NCI-H1417 (cell line): ENCODE data around the gene CWC27.

Experiments used
- DNase-seq, 3 experiments: peaks; one replicate each; lab custom pipeline; 2025; lab: John Stamatoyannopoulos, UW

CWC27 gene

DNA sequence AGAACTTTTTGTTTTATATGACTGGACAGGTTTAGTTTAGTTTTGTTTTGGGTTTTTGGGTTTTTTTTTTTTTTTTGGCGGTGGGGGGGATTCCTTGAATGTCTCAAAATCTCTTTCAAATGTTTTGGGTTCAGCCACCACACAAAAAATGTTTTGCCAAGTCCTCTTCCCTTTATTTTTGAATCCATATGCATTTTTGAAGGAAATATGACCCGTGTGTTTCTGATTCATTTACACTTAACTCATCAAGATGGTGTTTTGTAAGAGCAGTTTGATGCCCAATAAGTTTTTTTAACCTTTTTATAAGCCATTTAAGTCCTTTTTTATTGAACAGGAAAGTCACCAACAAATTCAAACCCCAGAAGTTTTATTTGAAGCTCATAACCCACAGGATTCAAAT, 209.8 kb downstream of the CWC27 start:
- no peak for DNase-seq

GRCh38 chr5:64979531-64979930, 210.8 kb downstream of the CWC27 start:
- peak in 1 of 3 experiments; percentile 55 for DNase-seq

DNA sequence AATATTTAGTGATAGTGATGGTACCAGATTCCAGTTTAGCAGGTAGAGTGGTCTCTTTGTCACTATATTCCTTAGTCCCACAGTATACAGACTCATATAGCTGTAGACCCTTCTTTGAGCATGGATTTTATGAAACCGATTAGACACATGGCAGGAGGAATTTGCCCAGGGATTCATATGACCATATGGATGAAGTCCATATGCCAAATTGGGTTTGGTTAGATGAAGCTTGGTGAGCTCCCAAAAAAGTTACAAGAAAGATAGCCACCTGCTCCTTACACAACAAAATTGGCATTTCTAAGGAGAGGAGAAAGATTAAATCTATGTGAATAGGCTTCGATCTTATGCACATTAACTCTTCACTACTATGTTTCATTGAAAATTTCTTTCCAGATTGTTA, 211.4 kb downstream of the CWC27 start:
- DNase-seq, result no peak

- DNase-seq, result no peak
Observed at GRCh38 chr5:64987768-64988167, 219.0 kb downstream of the CWC27 start.

DNA sequence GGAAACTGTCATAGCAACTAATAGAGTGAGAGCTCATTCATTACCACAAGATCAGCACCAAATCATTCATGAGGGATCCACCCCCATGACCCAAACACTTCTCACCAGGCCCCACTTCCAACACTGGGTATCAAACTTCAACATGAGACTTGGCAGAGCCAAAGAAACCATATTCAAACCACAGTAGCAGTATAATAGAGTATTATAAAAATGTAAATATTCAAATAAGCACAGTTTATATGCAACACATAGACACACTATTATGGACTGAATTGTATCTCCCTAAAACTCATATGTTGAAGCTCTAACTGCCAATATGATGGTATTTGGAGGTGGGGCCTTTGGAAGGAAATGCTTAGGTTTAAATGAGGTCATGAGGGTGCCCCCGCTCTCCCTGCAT, 240.5 kb downstream of the CWC27 start:
- DNase-seq, result no peak

- DNase-seq, result no peak
Observed at GRCh38 chr5:65010841-65011240, 242.1 kb downstream of the CWC27 start.

GRCh38 chr5:65012301-65012892, 243.7 kb downstream of the CWC27 start:
- peak in 1 of 3 experiments; percentile 73 for DNase-seq

- peak in 1 of 3 experiments; percentile 22 for DNase-seq
Observed at GRCh38 chr5:65013166-65013565, 244.4 kb downstream of the CWC27 start.

GRCh38 chr5:65014769-65015168, 246.0 kb downstream of the CWC27 start:
- DNase-seq, result peak in 1 of 3 experiments; percentile 17

DNA sequence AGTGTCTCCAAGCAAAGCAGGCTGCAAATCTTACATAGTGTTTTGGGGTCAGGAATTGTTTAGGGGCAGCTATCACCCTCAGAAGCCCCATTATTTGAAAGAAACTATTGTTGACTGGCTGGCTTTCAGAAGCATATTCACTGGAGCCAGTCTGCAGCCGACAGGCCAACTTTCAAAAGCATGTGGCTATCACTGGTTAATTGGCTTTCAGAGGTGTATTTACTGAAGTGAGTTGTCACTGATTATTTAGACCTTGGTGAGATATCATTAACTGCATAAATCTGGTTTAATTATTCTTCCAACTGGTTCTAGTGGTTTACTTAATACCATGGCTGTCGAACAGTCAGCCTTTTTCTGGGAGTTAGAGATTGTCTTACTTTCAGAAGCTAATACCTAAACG, 247.0 kb downstream of the CWC27 start:
- DNase-seq, result peak in 1 of 3 experiments; percentile 34

DNA sequence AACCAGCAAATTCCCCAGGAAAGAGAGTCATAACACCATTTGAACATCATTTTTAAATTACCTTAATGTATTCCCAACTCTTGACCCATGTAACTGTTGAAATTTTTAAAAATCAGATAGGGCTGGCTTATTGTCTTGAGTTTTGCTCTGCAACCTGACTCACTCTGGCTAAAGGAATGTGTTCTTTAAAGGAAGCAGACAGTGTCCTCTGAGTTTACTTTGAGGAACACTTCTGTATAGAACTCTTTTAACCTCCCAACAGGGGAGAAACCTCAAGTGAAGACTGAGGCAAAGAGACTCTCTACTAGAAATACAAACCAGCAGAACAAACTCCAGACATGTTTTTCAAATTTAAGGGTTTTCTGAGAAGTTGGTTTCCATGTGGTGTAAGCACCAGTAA, 248.9 kb downstream of the CWC27 start:
- no peak for DNase-seq

DNA sequence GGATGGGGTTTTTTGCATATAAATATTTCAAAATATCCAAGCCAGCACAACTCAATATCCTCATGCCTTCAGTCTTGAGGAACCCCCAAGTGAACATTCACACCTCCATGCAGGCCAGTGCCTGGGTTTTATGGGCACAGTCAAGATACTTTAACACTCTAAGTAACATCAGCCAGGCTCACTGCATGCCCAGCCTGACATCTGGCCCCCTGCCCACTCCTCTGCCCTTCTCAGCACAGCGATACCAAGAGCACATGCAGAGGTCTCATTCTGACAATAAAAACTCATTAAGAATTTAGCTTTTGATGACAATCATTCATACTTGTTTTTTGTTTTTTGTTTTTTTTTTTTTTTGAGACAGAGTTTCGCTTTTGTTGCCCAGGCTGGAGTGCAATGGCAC, 250.0 kb downstream of the CWC27 start:
- DNase-seq, result no peak

- DNase-seq, result no peak
Observed at GRCh38 chr5:65020492-65020891, 251.8 kb downstream of the CWC27 start.

- no peak for DNase-seq
Observed at GRCh38 chr5:65021527-65022226, 252.9 kb downstream of the CWC27 start.

GRCh38 chr5:65022932-65023331, 254.2 kb downstream of the CWC27 start:
- DNase-seq, result no peak

- no peak for DNase-seq
Observed at GRCh38 chr5:65024681-65025080, 256.0 kb downstream of the CWC27 start.

DNA sequence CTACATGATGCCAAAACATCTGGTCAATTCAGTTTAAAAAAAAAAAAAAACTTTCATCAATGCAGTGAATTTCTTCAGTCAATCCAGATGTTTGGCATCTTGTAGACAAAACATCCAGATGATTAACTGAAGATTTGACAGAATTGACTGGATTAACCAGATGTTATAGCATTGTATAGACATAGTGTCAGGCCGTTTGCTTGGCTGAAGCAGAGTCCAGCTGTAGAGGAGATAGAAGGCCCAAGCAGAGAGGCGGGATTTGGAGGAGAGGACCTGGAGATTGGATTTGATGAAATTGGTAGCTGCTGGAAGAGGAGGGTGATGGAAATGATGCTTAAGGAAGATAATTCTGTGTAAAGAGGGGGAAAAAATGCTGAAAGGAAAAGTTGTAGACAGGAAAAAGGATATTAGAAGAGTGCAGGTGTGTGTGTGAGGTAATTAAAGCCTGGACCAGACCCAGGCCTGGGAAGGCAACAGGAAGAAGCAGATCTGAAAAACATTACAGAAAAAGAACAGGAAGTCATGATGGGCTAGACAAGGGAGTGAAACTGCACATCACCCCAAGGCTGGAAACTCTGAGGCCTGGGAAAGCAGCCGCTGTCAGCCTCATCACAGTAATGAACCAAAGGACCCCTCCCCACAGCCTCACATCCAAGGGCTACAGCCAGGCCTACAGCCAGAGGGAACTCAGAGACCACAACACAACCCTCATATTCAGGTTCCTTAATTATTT, 258.3 kb downstream of the CWC27 start:
- no peak for DNase-seq

DNA sequence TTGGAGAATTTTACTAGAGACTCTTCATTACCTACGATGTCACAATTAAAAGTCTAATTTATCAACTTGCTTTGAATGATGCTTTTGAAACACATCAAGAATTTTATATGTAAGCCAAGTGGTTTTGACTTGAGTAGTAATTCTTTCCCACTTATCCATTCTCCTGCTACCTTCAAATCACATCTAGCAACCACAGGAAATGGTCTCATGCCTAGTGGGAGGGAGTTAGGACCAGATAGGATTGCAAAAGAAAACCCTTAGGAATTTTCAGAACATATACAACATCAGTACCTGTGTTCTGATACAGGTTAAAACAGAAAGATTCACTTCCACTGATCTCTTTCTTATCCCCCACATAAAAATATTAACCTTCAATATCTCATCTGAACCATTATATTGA, 260.4 kb downstream of the CWC27 start:
- no peak for DNase-seq

DNA sequence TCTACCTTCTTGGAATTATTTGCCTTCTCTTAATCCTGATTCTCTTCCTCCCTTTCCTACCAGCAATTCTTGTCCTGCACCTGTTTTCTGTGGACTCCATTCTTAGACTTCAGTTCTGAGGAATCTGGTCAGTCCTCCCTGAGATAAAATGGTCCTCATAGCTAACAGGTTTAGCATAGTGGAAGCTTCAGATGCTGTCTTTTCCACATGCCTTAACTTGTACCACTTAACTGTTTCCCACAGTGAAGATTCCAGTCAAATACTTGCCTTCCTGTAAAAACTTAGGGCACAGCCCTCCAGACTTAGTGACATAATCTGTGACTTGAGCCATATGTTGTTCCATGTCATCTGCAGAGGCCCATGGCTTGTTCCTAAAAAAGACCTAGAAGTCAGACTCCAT, 261.3 kb downstream of the CWC27 start:
- DNase-seq, result no peak

GRCh38 chr5:65032250-65032649, 263.5 kb downstream of the CWC27 start:
- no peak for DNase-seq

DNA sequence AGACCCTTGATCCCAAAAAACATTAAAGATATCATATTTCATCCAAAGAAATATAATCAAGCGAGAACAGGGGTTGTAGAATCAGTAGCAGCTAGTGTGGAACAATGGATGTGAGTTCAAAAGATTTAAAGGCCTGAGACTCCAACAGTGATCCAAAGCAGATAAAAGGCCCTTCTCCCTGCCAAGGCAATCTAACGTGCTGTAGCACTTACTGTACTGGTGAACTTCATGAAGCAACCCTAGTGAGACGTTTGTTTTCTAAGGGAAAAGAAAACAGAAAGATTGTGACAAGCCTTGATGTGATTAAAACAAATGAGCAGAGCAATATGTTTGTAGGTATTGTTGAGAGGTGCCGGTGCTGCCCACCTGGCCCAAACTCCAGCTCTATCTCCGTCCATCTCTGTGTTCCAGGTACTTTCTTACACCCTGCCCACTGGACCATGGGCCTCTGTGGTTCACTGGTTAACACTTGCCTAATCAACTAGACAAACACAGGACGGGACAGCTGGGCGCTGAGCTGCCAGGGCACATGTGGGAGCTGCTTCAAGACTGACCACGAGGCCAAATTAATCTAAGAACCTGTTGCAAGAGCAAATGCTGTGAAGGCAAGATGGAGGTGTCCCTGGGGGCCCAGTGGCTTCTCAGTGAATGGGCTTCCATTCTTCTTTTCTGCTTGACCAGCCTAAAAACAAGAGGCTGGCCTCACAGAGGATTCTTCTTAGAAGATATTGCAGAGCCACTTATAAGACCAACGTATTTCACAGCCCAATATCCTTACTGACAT, 265.5 kb downstream of the CWC27 start:
- DNase-seq, result peak in 2 of 3 experiments; percentile 22 to 64

DNA sequence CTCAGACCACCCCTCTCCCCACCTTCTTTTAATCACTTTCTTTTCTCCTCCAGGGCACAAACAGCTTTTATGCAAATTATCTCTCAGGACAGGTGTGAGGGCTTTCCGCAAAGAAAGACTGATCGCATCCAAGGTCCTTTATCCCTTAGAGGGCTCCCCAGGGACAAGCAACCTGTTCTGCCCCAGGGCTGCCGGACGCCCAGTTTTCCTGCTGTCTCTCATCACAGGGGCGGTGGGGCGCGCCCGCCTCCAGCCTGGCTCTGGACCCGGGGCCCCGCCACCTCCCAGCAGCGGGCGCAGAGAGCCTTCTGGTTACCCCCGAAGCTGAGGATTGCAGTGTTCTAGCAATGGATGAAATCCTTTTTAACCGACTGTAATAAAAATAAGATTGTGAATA, 266.1 kb downstream of the CWC27 start:
- peak; percentile 54 to 72 (median 65) for DNase-seq
